Measurements from ENCODE around the gene CCDC127.

GRCh38 chr5:228886-229285, 10.9 kb upstream of the CCDC127 start:
- TF ChIP-seq CTCF (conservative IDR thresholded peaks at IDR 0.05; ENCODE audit: low read depth, low read length): no peak
- no peak for TF ChIP-seq EZH2 (IDR thresholded peaks at IDR 0.05; ENCODE audit: low read length, unreplicated experiment)
- TF ChIP-seq EZH2phosphoT487 (IDR thresholded peaks at IDR 0.05; ENCODE audit: borderline replicate concordance, low read length): no peak
